IMR-90 (cell line): Measurements from ENCODE around the gene PDGFC. TPM values are rescaled to one million over a fixed set of nuclear protein-coding genes. Genes with fewer than 3 reads are reported as not detected.

ENCODE experiments used
- ATAC-seq: fragments of 200-7000 bp; cut with Tn5 transposase; 2 replicates; pipeline ENCODE4 v1.9.1; 2020; ENCODE audit warnings: low read depth, mild to moderate bottlenecking, moderate library complexity
- BruUV-seq: library from RNA; stranded (reverse); fragments of 400-500 nt; replicated peaks from 2 replicates; lab custom pipeline; 2021; lab: Mats Ljungman, UMichigan
- CTCF ChIA-PET: fragments of 300-600 bp; formaldehyde crosslinking; extraction: SDS; loops from one replicate; lab custom pipeline; 2021; ENCODE audit warnings: antibody characterized with exemption; lab: Yijun Ruan, JAX
- POLR2A ChIA-PET: fragments of 300-600 bp; sonication (Branson Sonifier 250); formaldehyde crosslinking; loops from one replicate; lab custom pipeline; 2022; ENCODE audit warnings: antibody characterized with exemption; ENCODE audit not compliant: unreplicated experiment; lab: Charles Lee
- DNase-seq: peaks from one replicate; pipeline ENCODE4 v3.0.0; 2013
- H2AFZ ChIP-seq: replicated peaks from 2 replicates; pipeline ENCODE3; 2013; ENCODE audit warnings: low read length, mild to moderate bottlenecking; ENCODE audit not compliant: poor library complexity
- H2AK5ac ChIP-seq: 2 replicates; pipeline ENCODE4 v1.6.1; 2013; ENCODE audit warnings: low read depth, low read length, inconsistent platforms
- H2AK9ac ChIP-seq: replicated peaks from 2 replicates; pipeline ENCODE3; 2013; ENCODE audit warnings: mild to moderate bottlenecking, low read depth, low read length, moderate library complexity; ENCODE audit not compliant: poor library complexity
- H2BK120ac ChIP-seq: 2 replicates; pipeline ENCODE4 v1.6.1; 2013; ENCODE audit warnings: low read depth, low read length, inconsistent platforms
- H2BK15ac ChIP-seq: 3 replicates; pipeline ENCODE4 v1.6.1; 2013; ENCODE audit warnings: low read depth, low read length, inconsistent platforms
- H2BK20ac ChIP-seq: 2 replicates; pipeline ENCODE4 v1.6.1; 2013; ENCODE audit warnings: low read depth, mild to moderate bottlenecking, inconsistent platforms, low read length, moderate library complexity
- H2BK5ac ChIP-seq: 2 replicates; pipeline ENCODE4 v1.6.1; 2013; ENCODE audit warnings: mild to moderate bottlenecking, low read depth, low read length, inconsistent platforms; ENCODE audit not compliant: poor library complexity, severe bottlenecking
- H3K14ac ChIP-seq: replicated peaks from 2 replicates; pipeline ENCODE4 v1.6.1; 2013; ENCODE audit warnings: low read depth, low read length, inconsistent platforms
- H3K18ac ChIP-seq: 2 replicates; pipeline ENCODE4 v1.6.1; 2013; ENCODE audit warnings: low read depth, low read length, control low read depth
- H3K23ac ChIP-seq: 2 replicates; pipeline ENCODE4 v1.6.1; 2013; ENCODE audit warnings: low read depth, low read length, inconsistent platforms
- H3K27ac ChIP-seq: 2 replicates; pipeline ENCODE4 v1.5.1; 2013; ENCODE audit warnings: mild to moderate bottlenecking, control low read depth, low read length; ENCODE audit not compliant: insufficient read depth
- H3K27me3 ChIP-seq: 2 replicates; pipeline ENCODE4 v1.6.1; 2013; ENCODE audit warnings: low read length; ENCODE audit not compliant: control insufficient read depth, insufficient read depth
- H3K36me3 ChIP-seq: 2 replicates; pipeline ENCODE4 v1.6.1; 2013; ENCODE audit warnings: low read length, mixed read lengths; ENCODE audit not compliant: control insufficient read depth, insufficient read depth
- H3K4ac ChIP-seq: 2 replicates; pipeline ENCODE4 v1.6.1; 2013; ENCODE audit warnings: low read depth, low read length, inconsistent platforms
- H3K4me1 ChIP-seq: 2 replicates; pipeline ENCODE4 v1.6.1; 2013; ENCODE audit warnings: low read length, mixed read lengths; ENCODE audit not compliant: control insufficient read depth, insufficient read depth
- H3K4me2 ChIP-seq: 2 replicates; pipeline ENCODE4 v1.6.1; 2013; ENCODE audit warnings: low read depth, mild to moderate bottlenecking, control low read depth, low read length, moderate library complexity
- H3K4me3 ChIP-seq: 2 replicates; pipeline ENCODE4 v1.5.1; 2013; ENCODE audit warnings: low read depth, mild to moderate bottlenecking, control low read depth, low read length, moderate library complexity; ENCODE audit not compliant: insufficient read depth
- H3K56ac ChIP-seq: 2 replicates; pipeline ENCODE4 v1.6.1; 2013; ENCODE audit warnings: low read length, inconsistent platforms; ENCODE audit not compliant: insufficient read depth; ENCODE audit errors: extremely low read depth
- H3K79me1 ChIP-seq, 2 experiments: 2 replicates each; pipeline ENCODE4 v1.6.1; 2013; ENCODE audit warnings: low read length in 2 of 2, inconsistent platforms in 1 of 2, low read depth in 1 of 2
- H3K9ac ChIP-seq: 2 replicates; pipeline ENCODE4 v1.6.1; 2013; ENCODE audit warnings: low read depth, low read length, control low read depth
- H3K9me1 ChIP-seq: 2 replicates; pipeline ENCODE4 v1.6.1; 2013; ENCODE audit warnings: low read length, inconsistent platforms; ENCODE audit not compliant: insufficient read depth
- H3K9me3 ChIP-seq: 2 replicates; pipeline ENCODE4 v1.6.1; 2013; ENCODE audit warnings: low read length; ENCODE audit not compliant: control insufficient read depth, insufficient read depth
- H4K20me1 ChIP-seq: 2 replicates; pipeline ENCODE4 v1.6.1; 2013; ENCODE audit warnings: low read length, inconsistent platforms; ENCODE audit not compliant: insufficient read depth
- H4K5ac ChIP-seq: 2 replicates; pipeline ENCODE4 v1.6.1; 2013; ENCODE audit warnings: mild to moderate bottlenecking, low read depth, low read length, control low read depth
- H4K8ac ChIP-seq, 2 experiments: 2 replicates each; pipeline ENCODE4 v1.6.1; 2013; ENCODE audit warnings: low read depth in 2 of 2, low read length in 2 of 2, control low read depth in 1 of 2, inconsistent platforms in 1 of 2
- H4K91ac ChIP-seq: 2 replicates; pipeline ENCODE4 v1.6.1; 2013; ENCODE audit warnings: low read depth, low read length, inconsistent platforms; ENCODE audit not compliant: insufficient read depth
- BHLHE40 ChIP-seq: fragments of 150-350 bp; IDR thresholded peaks from 2 replicates; pipeline ENCODE4 v1.6.1; 2016; ENCODE audit warnings: mild to moderate bottlenecking, low read depth, low read length
- CEBPB ChIP-seq: IDR thresholded peaks from 2 replicates; pipeline ENCODE4 v1.6.1; 2012; ENCODE audit warnings: low read depth, low read length, improper control_type of control experiment
- CHD1 ChIP-seq: IDR thresholded peaks from 2 replicates; pipeline ENCODE4 v1.6.1; 2012; ENCODE audit warnings: low read depth, low read length, improper control_type of control experiment
- FOS ChIP-seq: fragments of 150-350 bp; IDR thresholded peaks from 2 replicates; pipeline ENCODE4 v1.6.1; 2016; ENCODE audit warnings: low read depth, low read length
- MAFK ChIP-seq: IDR thresholded peaks from 2 replicates; pipeline ENCODE4 v1.6.1; 2012; ENCODE audit warnings: low read depth, low read length, improper control_type of control experiment
- MAZ ChIP-seq: IDR thresholded peaks from 2 replicates; pipeline ENCODE4 v1.6.1; 2012; ENCODE audit warnings: low read depth, mild to moderate bottlenecking, low read length, improper control_type of control experiment, moderate library complexity, borderline replicate concordance
- MXI1 ChIP-seq: IDR thresholded peaks from 2 replicates; pipeline ENCODE4 v1.6.1; 2012; ENCODE audit warnings: low read depth, mild to moderate bottlenecking, low read length, moderate library complexity, borderline replicate concordance
- NFE2L2 ChIP-seq: fragments of 150-350 bp; IDR thresholded peaks from 2 replicates; pipeline ENCODE4 v1.6.1; 2016; ENCODE audit warnings: low read depth, mild to moderate bottlenecking, low read length
- POLR2A ChIP-seq: IDR thresholded peaks from 2 replicates; pipeline ENCODE4 v1.6.1; 2012; ENCODE audit warnings: mild to moderate bottlenecking, low read depth, low read length
- RAD21 ChIP-seq: IDR thresholded peaks from 2 replicates; pipeline ENCODE4 v1.6.1; 2012; ENCODE audit warnings: low read length, improper control_type of control experiment
- RCOR1 ChIP-seq: IDR thresholded peaks from 2 replicates; pipeline ENCODE4 v1.6.1; 2012; ENCODE audit warnings: mild to moderate bottlenecking, low read length, improper control_type of control experiment; ENCODE audit not compliant: insufficient replicate concordance
- RFX5 ChIP-seq: IDR thresholded peaks from 2 replicates; pipeline ENCODE4 v1.8.0; 2012; ENCODE audit warnings: low read depth, mild to moderate bottlenecking, low read length, moderate library complexity
- SMC3 ChIP-seq: fragments of 150-350 bp; IDR thresholded peaks from 2 replicates; pipeline ENCODE4 v1.6.1; 2016; ENCODE audit warnings: low read depth, mild to moderate bottlenecking, antibody characterized with exemption, low read length, moderate library complexity
- WGBS, 2 experiments: methylation state at CpG; one replicate each; pipeline versions ENCODE4 v1.1.5 to v1.1.7; 2013; ENCODE audit warnings: missing lambda C conversion rate in 2 of 2; ENCODE audit not compliant: insufficient read length in 1 of 2; ENCODE audit errors: extremely low coverage in 2 of 2; 5-methylcytosine and 5-hydroxymethylcytosine counted together
- dilution Hi-C: fragments of 300-500 bp; cut with HindIII; formaldehyde crosslinking; loops from one replicate; pipeline ENCODE4 v1.14.3; 2018; ENCODE audit warnings: low sequenced_read_pairs; ENCODE audit not compliant: unreplicated experiment
- in situ Hi-C: fragments of 300-500 bp; cut with MboI; formaldehyde crosslinking; loops from 3 replicates; pipeline ENCODE4 v1.14.3; 2019; ENCODE audit warnings: low sequenced_read_pairs, inconsistent platforms, mixed read lengths
- intact Hi-C: fragments of 100-400 bp; cut with micrococcal nuclease; formaldehyde crosslinking; loops from 2 replicates; pipeline ENCODE4 v1.10.0; 2022
- polyA plus RNA-seq, 3 experiments: library from polyadenylated mRNA; depleted of rRNA; stranded (reverse); fragments of >200 nt; gene quantifications; 2 replicates each; pipeline ENCODE4 v1.2.3, GENCODE V29; 2012; ENCODE audit warnings: low replicate concordance in 1 of 3
- total RNA-seq: library from RNA; depleted of rRNA; stranded (reverse); fragments of >200 nt; gene quantifications from 2 replicates; pipeline ENCODE4 v1.2.3, GENCODE V29; 2012
- TF ChIP-seq, protein P1 (sequence below): conservative IDR thresholded peaks from 2 replicates; pipeline ENCODE4 v1.5.1; 2012; ENCODE audit warnings: mild to moderate bottlenecking, low read depth, low read length, improper control_type of control experiment
- TF ChIP-seq, protein P2 (sequence below): fragments of 150-350 bp; IDR thresholded peaks from 2 replicates; pipeline ENCODE4 v1.6.1; 2016; ENCODE audit warnings: low read depth, mild to moderate bottlenecking, low read length, moderate library complexity, borderline replicate concordance
- TF ChIP-seq, protein P3 (sequence below): fragments of 150-350 bp; IDR thresholded peaks from 2 replicates; pipeline ENCODE4 v1.6.1; 2017; ENCODE audit warnings: mild to moderate bottlenecking, antibody characterized with exemption, low read length, low read depth

Gene PDGFC
- total and polyA plus RNA-seq, 2 of the 4 experiments (the other 2 are of a cell fraction) = 19.8 to 90.7 TPM

DNA sequence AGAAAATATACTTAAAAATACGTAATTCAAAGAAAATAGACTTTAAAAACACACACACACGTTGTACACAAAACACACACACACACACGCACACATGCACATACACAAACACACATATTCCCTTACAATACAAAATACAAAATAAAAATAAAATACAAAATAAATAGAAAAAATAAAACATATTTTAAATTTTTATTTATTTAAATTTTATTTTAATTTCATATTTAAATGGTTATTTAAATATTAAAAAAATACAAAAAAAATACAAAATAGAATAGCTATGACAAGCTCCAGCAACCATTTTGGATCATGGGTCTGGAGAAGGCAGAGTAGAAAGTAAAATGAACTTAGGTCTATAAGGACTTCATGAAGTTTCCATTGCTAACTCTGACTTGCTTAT, 34.2 kb upstream of the PDGFC start:
- Histone ChIP-seq H3K79me1 (no peaks in the 10 kb centered on the region), H3K4me3 (no peak overlapping the region), H4K91ac (no peak overlapping the region), H3K4me2 (no peak overlapping the region), H3K36me3 (no peaks in the 10 kb centered on the region), H3K9ac (no peak overlapping the region), H3K18ac (no peak overlapping the region), H3K56ac (no peak overlapping the region), H4K5ac (no peak overlapping the region), H2BK20ac (no peak overlapping the region), H3K23ac (no peak overlapping the region), H2AFZ (no peak overlapping the region), H3K14ac (no peak overlapping the region), H3K4me1 (no peaks in the 10 kb centered on the region), H3K27me3 (no peaks in the 10 kb centered on the region), H3K4ac (no peak overlapping the region), H2BK5ac (no peak overlapping the region), H4K8ac (no peak overlapping the region), H3K9me1 (no peaks in the 10 kb centered on the region), H4K20me1 (no peaks in the 10 kb centered on the region), H3K27ac (no peak overlapping the region), H2BK15ac (peak overlapping the region; percentile 30; the same call in 1 of the 3 replicates), H3K9me3 (no peaks in the 10 kb centered on the region), H2AK5ac (no peak overlapping the region), H2AK9ac (no peak overlapping the region), H2BK120ac (no peak overlapping the region)
- ChIA-PET POLR2A (no interaction called here), CTCF (no interaction called here)
- no TSS peak for BruUV-seq
- no peak for TF ChIP-seq RFX5
- TF ChIP-seq RCOR1 = no peak
- TF ChIP-seq MAZ = no peak
- TF ChIP-seq, protein P1, sequence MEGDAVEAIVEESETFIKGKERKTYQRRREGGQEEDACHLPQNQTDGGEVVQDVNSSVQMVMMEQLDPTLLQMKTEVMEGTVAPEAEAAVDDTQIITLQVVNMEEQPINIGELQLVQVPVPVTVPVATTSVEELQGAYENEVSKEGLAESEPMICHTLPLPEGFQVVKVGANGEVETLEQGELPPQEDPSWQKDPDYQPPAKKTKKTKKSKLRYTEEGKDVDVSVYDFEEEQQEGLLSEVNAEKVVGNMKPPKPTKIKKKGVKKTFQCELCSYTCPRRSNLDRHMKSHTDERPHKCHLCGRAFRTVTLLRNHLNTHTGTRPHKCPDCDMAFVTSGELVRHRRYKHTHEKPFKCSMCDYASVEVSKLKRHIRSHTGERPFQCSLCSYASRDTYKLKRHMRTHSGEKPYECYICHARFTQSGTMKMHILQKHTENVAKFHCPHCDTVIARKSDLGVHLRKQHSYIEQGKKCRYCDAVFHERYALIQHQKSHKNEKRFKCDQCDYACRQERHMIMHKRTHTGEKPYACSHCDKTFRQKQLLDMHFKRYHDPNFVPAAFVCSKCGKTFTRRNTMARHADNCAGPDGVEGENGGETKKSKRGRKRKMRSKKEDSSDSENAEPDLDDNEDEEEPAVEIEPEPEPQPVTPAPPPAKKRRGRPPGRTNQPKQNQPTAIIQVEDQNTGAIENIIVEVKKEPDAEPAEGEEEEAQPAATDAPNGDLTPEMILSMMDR = no peak
- no peak for TF ChIP-seq SMC3
- no peak for TF ChIP-seq BHLHE40
- TF ChIP-seq MXI1 = no peak
- TF ChIP-seq MAFK = no peak
- no peak for TF ChIP-seq CHD1
- TF ChIP-seq FOS = no peak
- TF ChIP-seq NFE2L2 = no peak
- TF ChIP-seq, protein P2, sequence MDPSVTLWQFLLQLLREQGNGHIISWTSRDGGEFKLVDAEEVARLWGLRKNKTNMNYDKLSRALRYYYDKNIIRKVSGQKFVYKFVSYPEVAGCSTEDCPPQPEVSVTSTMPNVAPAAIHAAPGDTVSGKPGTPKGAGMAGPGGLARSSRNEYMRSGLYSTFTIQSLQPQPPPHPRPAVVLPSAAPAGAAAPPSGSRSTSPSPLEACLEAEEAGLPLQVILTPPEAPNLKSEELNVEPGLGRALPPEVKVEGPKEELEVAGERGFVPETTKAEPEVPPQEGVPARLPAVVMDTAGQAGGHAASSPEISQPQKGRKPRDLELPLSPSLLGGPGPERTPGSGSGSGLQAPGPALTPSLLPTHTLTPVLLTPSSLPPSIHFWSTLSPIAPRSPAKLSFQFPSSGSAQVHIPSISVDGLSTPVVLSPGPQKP = no peak
- TF ChIP-seq, protein P3, sequence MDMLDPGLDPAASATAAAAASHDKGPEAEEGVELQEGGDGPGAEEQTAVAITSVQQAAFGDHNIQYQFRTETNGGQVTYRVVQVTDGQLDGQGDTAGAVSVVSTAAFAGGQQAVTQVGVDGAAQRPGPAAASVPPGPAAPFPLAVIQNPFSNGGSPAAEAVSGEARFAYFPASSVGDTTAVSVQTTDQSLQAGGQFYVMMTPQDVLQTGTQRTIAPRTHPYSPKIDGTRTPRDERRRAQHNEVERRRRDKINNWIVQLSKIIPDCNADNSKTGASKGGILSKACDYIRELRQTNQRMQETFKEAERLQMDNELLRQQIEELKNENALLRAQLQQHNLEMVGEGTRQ = no peak
- TF ChIP-seq RAD21 = no peak
- no peak for TF ChIP-seq POLR2A
- no peak for TF ChIP-seq CEBPB
- dilution Hi-C loops = no loop called here
- in situ Hi-C loops = no loop called here
- WGBS, 2 experiments = no CpG with 5 or more reads among the region's 3 CpGs
- no peak for ATAC-seq
- intact Hi-C loops = no loop called here
- DNase-seq = no peak
